Liver (tissue), 9 donors: Measurements from ENCODE around the gene TENM3. TPM values are rescaled to one million over a fixed set of nuclear protein-coding genes. Genes with fewer than 3 reads are reported as not detected.

Experiments used
- DNase-seq: peaks from one replicate; pipeline ENCODE4 v3.0.0-alpha.2; 2017; ENCODE audit warnings: low spot score
- H3K27ac ChIP-seq, 2 donors: one replicate each; pipeline ENCODE4 v1.7.0; 2013; ENCODE audit warnings: inconsistent platforms in 2 of 2, low read length in 2 of 2, control low read depth in 1 of 2, low read depth in 1 of 2, mild to moderate bottlenecking in 1 of 2
- H3K27me3 ChIP-seq, 4 donors: one replicate each; pipeline versions ENCODE4 v1.6.1 to v1.7.0; 2013; ENCODE audit warnings: low read length in 3 of 4, inconsistent platforms in 1 of 4, mild to moderate bottlenecking in 1 of 4, moderate library complexity in 1 of 4; ENCODE audit not compliant: control insufficient read depth in 4 of 4, insufficient read depth in 4 of 4
- H3K36me3 ChIP-seq, 4 donors: one replicate each; pipeline versions ENCODE4 v1.6.1 to v1.7.0; 2013; ENCODE audit warnings: low read length in 3 of 4, mild to moderate bottlenecking in 3 of 4, low read depth in 1 of 4, moderate library complexity in 1 of 4; ENCODE audit not compliant: control insufficient read depth in 4 of 4, insufficient read depth in 3 of 4
- H3K4me1 ChIP-seq, 4 donors: one replicate each; pipeline versions ENCODE4 v1.6.1 to v1.7.0; 2013; ENCODE audit warnings: low read length in 3 of 4, mild to moderate bottlenecking in 3 of 4, moderate library complexity in 1 of 4; ENCODE audit not compliant: control insufficient read depth in 4 of 4, insufficient read depth in 4 of 4
- H3K4me3 ChIP-seq, 3 donors: one replicate each; pipeline versions ENCODE4 v1.6.1 to v1.7.0; 2013; ENCODE audit warnings: low read length in 3 of 3, control low read depth in 1 of 3, low read depth in 1 of 3, mild to moderate bottlenecking in 1 of 3
- H3K9ac ChIP-seq, 2 donors: one replicate each; pipeline ENCODE4 v1.7.0; 2013; ENCODE audit warnings: low read length in 2 of 2, mild to moderate bottlenecking in 2 of 2, moderate library complexity in 2 of 2, control low read depth in 1 of 2, low read depth in 1 of 2
- H3K9me3 ChIP-seq, 4 donors: one replicate each; pipeline versions ENCODE4 v1.6.1 to v1.7.0; 2013; ENCODE audit warnings: low read length in 3 of 4; ENCODE audit not compliant: control insufficient read depth in 4 of 4
- FOXA1 ChIP-seq: IDR thresholded peaks from 2 replicates; pipeline ENCODE4 v1.6.1; 2016; ENCODE audit warnings: antibody characterized with exemption
- FOXA2 ChIP-seq: IDR thresholded peaks from 2 replicates; pipeline ENCODE4 v1.6.1; 2016; ENCODE audit warnings: antibody characterized with exemption
- GABPA ChIP-seq, 2 donors: IDR thresholded peaks in 1 of 2; conservative IDR thresholded peaks in 1 of 2; 2 replicates each; pipeline ENCODE4 v1.6.1; 2016; ENCODE audit warnings: antibody characterized with exemption in 2 of 2, mild to moderate bottlenecking in 1 of 2, moderate library complexity in 1 of 2
- HNF4A ChIP-seq, 2 donors: conservative IDR thresholded peaks; 2 replicates each; pipeline ENCODE4 v1.6.1; 2016; ENCODE audit warnings: antibody characterized with exemption in 2 of 2, mild to moderate bottlenecking in 2 of 2
- HNF4G ChIP-seq: IDR thresholded peaks from 2 replicates; pipeline ENCODE4 v1.6.1; 2016; ENCODE audit warnings: antibody characterized with exemption
- JUND ChIP-seq, 2 donors: IDR thresholded peaks; 2 replicates each; pipeline ENCODE4 v1.6.1; 2016; ENCODE audit warnings: antibody characterized with exemption in 2 of 2
- NR2F2 ChIP-seq: IDR thresholded peaks from 2 replicates; pipeline ENCODE4 v1.6.1; 2016; ENCODE audit warnings: antibody characterized with exemption
- RAD21 ChIP-seq, 2 donors: IDR thresholded peaks; 2 replicates each; pipeline ENCODE4 v1.6.1; 2016; ENCODE audit warnings: antibody characterized with exemption in 2 of 2, mild to moderate bottlenecking in 2 of 2
- RXRA ChIP-seq, 2 donors: IDR thresholded peaks; 2 replicates each; pipeline ENCODE4 v1.6.1; 2017 to 2018; ENCODE audit warnings: antibody characterized with exemption in 2 of 2, mild to moderate bottlenecking in 1 of 2
- SP1 ChIP-seq: IDR thresholded peaks from 2 replicates; pipeline ENCODE4 v1.6.1; 2018; ENCODE audit warnings: antibody characterized with exemption, mild to moderate bottlenecking
- YY1 ChIP-seq: IDR thresholded peaks from 2 replicates; pipeline ENCODE4 v1.6.1; 2016; ENCODE audit warnings: antibody characterized with exemption, mild to moderate bottlenecking
- WGBS: extraction: QIAGEN DNeasy Blood & Tissue Kit; methylation state at CpG from one replicate; pipeline ENCODE4 v1.1.7; 2013; 5-methylcytosine and 5-hydroxymethylcytosine counted together
- polyA plus RNA-seq, 2 donors: library from polyadenylated mRNA; stranded (reverse) in 1 of 2; unstranded in 1 of 2; fragments of 200-250 nt in 1 of 2; fragments of >200 nt in 1 of 2; fragmentation: Nextera tagmentation in 1 of 2; extraction: Ambion mirVana in 1 of 2; gene quantifications; one replicate each; pipeline versions ENCODE4 v1.2.1 to v1.2.3, GENCODE V29; 2013 to 2015
- total RNA-seq, 2 donors: library from RNA; depleted of rRNA; stranded (reverse); fragments of >200 nt; gene quantifications; one replicate each; pipeline ENCODE4 v1.2.3, GENCODE V29; 2014
- TF ChIP-seq, protein P1 (sequence below): fragments of 150-350 bp; IDR thresholded peaks from 2 replicates; pipeline ENCODE4 v1.5.1; 2017; ENCODE audit warnings: improper control_type of control experiment, low read depth, low read length; ENCODE audit not compliant: missing input control
- TF ChIP-seq, protein P2 (sequence below): IDR thresholded peaks from 2 replicates; pipeline ENCODE4 v1.6.1; 2016; ENCODE audit warnings: antibody characterized with exemption
- TF ChIP-seq, protein P3 (sequence below): IDR thresholded peaks from 2 replicates; pipeline ENCODE4 v1.6.1; 2016; ENCODE audit warnings: antibody characterized with exemption, mild to moderate bottlenecking
- TF ChIP-seq, protein P4 (sequence below): IDR thresholded peaks from 2 replicates; pipeline ENCODE4 v1.6.1; 2016; ENCODE audit warnings: antibody characterized with exemption
- TF ChIP-seq, protein P5 (sequence below): IDR thresholded peaks from 2 replicates; pipeline ENCODE4 v1.6.1; 2016; ENCODE audit warnings: antibody characterized with exemption
- donor health status: healthy.
- donor health status: healthy.
- donor health status: healthy.
- donor health status: healthy.
- donor health status: healthy.

The TENM3 gene
- total and polyA plus RNA-seq, 4 donors: 0.32 to 16.8 (median 0.70) TPM

DNA sequence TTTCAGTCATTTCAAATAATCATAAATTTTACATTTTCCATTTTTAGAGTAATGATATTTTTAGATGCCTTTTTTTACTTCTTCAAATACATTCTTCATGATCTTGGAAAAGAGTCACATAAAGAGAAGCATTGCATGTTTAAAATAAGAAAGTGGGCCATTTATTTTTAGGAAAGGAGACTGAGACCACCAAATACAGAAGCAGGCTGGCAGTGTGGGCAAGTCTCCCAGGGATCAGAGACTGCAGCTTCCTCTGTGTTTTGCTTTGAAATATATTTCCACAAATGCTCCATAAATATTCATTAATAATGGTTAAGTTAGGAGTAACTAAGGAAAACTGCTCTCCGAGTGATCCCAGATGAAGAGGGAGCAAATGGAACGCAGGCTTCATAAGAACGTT, 397.3 kb downstream of the TENM3 start:
- TF ChIP-seq HNF4G: no peak
- no peak for TF ChIP-seq FOXA2
- TF ChIP-seq YY1: no peak
- TF ChIP-seq JUND (IDR thresholded peaks at IDR 0.05): no peak
- TF ChIP-seq, protein P1, sequence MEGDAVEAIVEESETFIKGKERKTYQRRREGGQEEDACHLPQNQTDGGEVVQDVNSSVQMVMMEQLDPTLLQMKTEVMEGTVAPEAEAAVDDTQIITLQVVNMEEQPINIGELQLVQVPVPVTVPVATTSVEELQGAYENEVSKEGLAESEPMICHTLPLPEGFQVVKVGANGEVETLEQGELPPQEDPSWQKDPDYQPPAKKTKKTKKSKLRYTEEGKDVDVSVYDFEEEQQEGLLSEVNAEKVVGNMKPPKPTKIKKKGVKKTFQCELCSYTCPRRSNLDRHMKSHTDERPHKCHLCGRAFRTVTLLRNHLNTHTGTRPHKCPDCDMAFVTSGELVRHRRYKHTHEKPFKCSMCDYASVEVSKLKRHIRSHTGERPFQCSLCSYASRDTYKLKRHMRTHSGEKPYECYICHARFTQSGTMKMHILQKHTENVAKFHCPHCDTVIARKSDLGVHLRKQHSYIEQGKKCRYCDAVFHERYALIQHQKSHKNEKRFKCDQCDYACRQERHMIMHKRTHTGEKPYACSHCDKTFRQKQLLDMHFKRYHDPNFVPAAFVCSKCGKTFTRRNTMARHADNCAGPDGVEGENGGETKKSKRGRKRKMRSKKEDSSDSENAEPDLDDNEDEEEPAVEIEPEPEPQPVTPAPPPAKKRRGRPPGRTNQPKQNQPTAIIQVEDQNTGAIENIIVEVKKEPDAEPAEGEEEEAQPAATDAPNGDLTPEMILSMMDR: no peak
- TF ChIP-seq, protein P2, sequence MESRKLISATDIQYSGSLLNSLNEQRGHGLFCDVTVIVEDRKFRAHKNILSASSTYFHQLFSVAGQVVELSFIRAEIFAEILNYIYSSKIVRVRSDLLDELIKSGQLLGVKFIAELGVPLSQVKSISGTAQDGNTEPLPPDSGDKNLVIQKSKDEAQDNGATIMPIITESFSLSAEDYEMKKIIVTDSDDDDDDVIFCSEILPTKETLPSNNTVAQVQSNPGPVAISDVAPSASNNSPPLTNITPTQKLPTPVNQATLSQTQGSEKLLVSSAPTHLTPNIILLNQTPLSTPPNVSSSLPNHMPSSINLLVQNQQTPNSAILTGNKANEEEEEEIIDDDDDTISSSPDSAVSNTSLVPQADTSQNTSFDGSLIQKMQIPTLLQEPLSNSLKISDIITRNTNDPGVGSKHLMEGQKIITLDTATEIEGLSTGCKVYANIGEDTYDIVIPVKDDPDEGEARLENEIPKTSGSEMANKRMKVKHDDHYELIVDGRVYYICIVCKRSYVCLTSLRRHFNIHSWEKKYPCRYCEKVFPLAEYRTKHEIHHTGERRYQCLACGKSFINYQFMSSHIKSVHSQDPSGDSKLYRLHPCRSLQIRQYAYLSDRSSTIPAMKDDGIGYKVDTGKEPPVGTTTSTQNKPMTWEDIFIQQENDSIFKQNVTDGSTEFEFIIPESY: no peak
- TF ChIP-seq, protein P3, sequence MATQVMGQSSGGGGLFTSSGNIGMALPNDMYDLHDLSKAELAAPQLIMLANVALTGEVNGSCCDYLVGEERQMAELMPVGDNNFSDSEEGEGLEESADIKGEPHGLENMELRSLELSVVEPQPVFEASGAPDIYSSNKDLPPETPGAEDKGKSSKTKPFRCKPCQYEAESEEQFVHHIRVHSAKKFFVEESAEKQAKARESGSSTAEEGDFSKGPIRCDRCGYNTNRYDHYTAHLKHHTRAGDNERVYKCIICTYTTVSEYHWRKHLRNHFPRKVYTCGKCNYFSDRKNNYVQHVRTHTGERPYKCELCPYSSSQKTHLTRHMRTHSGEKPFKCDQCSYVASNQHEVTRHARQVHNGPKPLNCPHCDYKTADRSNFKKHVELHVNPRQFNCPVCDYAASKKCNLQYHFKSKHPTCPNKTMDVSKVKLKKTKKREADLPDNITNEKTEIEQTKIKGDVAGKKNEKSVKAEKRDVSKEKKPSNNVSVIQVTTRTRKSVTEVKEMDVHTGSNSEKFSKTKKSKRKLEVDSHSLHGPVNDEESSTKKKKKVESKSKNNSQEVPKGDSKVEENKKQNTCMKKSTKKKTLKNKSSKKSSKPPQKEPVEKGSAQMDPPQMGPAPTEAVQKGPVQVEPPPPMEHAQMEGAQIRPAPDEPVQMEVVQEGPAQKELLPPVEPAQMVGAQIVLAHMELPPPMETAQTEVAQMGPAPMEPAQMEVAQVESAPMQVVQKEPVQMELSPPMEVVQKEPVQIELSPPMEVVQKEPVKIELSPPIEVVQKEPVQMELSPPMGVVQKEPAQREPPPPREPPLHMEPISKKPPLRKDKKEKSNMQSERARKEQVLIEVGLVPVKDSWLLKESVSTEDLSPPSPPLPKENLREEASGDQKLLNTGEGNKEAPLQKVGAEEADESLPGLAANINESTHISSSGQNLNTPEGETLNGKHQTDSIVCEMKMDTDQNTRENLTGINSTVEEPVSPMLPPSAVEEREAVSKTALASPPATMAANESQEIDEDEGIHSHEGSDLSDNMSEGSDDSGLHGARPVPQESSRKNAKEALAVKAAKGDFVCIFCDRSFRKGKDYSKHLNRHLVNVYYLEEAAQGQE: no peak
- TF ChIP-seq HNF4A (conservative IDR thresholded peaks at IDR 0.05): no peak
- TF ChIP-seq FOXA1: no peak
- DNase-seq: no peak
- no peaks in the 10 kb centered on the region for H3K4me1 ChIP-seq
- H3K27ac ChIP-seq: no peak overlapping the region
- no peaks in the 10 kb centered on the region for H3K27me3 ChIP-seq
- 79% methylated on average over 3 of the region's 3 CpGs for WGBS
- no peak overlapping the region for H3K4me3 ChIP-seq
- no peak overlapping the region for H3K9ac ChIP-seq
- H3K9me3 ChIP-seq: peaks cover 0 to 3% (median under 1%) of the 10 kb centered on the region in 4 donors
- H3K36me3 ChIP-seq: no peaks in the 10 kb centered on the region

DNA sequence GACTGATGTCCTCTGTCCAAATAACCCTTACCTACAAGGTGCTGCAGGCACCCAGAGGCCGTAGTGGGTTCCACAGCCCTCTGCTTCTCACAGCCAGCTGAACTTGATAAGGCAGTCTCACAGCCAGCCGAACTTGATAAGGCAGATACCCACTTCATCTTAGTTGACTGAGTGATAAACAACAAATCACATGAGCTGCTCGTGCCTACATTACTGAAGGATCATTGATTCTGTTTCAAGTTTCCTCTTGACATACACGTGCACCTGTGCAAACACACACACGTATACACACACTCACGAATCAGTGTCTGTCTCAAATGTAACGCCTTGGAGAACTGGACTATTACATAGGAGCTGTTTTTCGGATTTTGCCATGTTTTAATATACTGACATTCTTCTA, 397.7 kb downstream of the TENM3 start:
- H3K9me3 ChIP-seq: peaks cover 0 to 7% (median 2%) of the 10 kb centered on the region in 4 donors
- H3K27ac ChIP-seq: no peak overlapping the region
- H3K4me3 ChIP-seq: no peak overlapping the region
- H3K9ac ChIP-seq: no peak overlapping the region
- 69% methylated on average over 8 of the region's 8 CpGs for WGBS
- TF ChIP-seq YY1 (no peak), HNF4A (conservative IDR thresholded peaks at IDR 0.05) (no peak), RAD21 (IDR thresholded peaks at IDR 0.05) (no peak), SP1 (no peak), HNF4G (no peak), GABPA (IDR thresholded peaks at IDR 0.05 in 1 of 2, conservative IDR thresholded peaks at IDR 0.05 in 1 of 2) (no peak), FOXA1 (no peak), JUND (IDR thresholded peaks at IDR 0.05) (no peak), RXRA (IDR thresholded peaks at IDR 0.05) (no peak), FOXA2 (no peak), NR2F2 (no peak)
- TF ChIP-seq, protein P1: no peak
- TF ChIP-seq, protein P4, sequence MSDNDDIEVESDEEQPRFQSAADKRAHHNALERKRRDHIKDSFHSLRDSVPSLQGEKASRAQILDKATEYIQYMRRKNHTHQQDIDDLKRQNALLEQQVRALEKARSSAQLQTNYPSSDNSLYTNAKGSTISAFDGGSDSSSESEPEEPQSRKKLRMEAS: no peak
- TF ChIP-seq, protein P5, sequence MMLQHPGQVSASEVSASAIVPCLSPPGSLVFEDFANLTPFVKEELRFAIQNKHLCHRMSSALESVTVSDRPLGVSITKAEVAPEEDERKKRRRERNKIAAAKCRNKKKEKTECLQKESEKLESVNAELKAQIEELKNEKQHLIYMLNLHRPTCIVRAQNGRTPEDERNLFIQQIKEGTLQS: no peak
- no peaks in the 10 kb centered on the region for H3K27me3 ChIP-seq
- DNase-seq: no peak
- H3K36me3 ChIP-seq: no peaks in the 10 kb centered on the region
- H3K4me1 ChIP-seq: no peaks in the 10 kb centered on the region
